HG02798 (cell line): ENCODE results near the gene PARD6G.

ENCODE experiments used
- ATAC-seq: cut with Tn5 transposase; IDR thresholded peaks from one replicate; pipeline ENCODE4 v1.9.1; 2021; ENCODE audit warnings: mild to moderate bottlenecking; ENCODE audit not compliant: unreplicated experiment, poor library complexity

PARD6G gene

DNA sequence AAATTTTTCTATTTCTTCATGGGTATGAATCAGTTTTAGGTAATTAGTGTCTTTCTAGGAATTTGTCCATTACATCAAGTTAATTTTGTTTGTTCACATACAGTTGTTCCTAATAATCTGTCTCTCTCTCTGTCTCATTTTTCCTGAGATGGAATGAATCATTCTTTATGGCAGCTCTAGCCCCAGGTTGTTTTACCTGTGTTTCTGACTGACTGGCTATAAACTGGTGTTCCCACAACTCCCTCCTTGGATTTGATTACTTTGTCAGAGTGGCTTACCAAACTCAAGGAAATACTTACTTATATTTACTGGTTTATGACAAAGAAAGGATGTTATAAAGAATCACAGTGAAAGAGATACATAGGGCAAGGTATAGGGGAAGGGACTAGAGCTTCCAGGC lies 123.2 kb downstream of the PARD6G start:
- no peak for ATAC-seq

DNA sequence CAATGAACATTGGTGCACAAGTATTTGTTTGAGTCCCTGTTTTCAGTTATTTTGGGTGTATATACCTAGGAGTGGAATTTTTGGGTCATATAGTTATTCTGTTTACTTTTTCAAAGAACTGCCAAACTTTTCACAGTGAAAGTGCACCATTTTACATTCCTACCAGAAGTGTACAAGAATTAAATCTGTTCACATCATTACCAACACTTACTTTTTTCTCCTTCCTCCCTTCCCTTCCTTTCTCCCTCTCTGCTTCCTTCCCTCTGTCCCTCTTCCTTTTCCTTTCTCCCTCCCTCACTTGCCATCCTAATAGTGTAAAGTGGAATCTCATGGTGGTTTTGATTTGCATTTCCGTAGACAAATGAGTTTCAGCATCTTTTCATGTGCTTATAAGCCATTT lies 126.4 kb downstream of the PARD6G start:
- ATAC-seq = no peak

DNA sequence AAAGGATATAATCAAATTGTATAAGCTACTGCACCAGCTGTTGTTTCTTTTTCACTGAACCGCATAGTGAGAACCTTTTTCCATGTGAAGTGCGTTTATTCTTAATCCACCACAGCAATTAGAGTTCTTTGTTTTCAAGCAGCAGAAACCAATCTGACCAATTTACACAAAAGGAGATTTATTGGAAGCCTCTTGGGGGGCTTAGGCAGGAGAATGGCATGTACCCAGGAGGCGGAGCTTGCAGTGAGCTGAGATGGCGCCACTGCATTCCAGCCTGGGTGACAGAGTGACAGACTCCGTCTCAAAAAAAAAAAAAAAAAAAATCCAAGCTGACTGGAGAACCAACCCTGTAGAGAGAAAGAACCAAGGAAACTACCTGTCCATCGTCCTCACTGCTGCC lies 128.2 kb downstream of the PARD6G start:
- no peak for ATAC-seq

GRCh38 chr18:80115035-80115434 lies 132.3 kb downstream of the PARD6G start:
- no peak for ATAC-seq

DNA sequence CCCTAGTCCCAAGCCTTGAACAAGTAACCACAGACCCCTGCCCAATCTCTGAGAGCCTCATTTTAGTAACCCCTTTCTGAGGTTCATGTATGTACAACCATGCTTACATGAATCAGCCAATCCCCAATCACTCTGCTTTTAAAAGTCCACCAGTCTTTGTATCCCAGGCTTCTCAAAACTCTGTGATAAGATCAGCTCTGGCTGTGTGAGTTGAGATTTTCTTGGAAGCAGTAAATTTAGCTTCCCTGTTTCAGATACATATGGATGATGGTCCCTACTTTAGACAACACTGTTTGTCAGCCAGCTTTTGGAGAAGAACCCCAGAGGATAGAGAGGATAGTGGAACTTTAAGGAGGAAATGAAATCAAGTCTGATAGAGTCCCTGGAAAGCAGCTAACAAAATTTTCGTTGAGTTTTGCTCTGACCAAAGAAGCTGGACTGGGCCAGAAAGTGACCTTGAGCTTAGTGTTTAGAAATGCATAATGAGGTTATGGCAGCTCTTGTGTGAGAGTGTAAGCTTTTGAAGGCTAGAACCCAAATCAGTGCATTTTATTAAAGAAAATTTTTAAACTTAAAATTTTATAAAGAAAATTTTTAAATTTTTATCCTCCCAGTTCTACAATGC lies 134.6 kb downstream of the PARD6G start:
- no peak for ATAC-seq

- ATAC-seq = peak; percentile 28
These were observed 137.6 kb downstream of the PARD6G start for GRCh38 chr18:80109676-80110078.

DNA sequence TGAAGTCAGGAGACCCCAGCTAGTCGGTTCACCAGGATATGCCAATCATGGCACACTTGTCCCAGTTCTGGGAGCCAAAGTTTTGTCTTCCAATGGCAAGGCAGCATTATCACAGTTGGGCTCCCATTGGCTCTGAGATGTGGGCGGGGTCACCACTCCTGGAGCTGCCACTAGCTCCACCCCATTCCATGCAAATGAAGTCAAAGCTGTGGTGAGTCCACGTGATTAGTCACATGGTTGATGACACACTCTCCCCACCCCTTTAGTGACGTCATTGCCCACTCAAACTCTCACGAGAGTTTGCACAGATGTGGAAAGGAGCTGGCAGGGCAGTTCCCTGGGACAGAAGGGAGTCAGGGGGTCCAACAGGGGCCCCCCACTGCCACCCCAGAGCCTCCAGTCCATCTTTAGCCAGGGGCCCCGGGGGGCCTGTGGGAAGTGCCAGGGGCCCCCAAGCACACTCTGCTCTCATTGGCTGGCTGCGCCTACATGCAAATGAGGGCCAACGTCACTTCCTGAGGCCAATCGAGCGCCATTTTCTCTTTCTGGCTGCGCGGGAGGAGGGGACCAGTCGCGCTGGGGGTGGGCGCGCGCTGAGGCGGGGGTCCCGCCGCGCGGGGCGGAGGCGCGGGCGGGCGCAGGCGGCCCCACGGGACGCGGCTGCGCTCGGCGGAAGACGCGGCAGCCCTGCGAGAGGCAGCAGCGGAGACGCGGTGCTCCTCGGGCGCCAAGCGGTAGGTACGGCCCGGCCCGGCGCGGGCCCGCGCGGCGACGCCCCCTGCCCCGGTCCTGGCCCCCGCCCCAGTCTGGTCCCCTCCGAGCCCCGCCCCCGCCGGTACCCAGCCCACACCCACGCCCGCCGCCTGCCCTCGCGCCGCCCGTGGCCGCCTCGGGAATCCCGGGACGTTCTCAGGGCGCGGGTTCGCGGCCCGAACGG lies 138.3 kb downstream of the PARD6G start, which contains the start of gene ADNP2:
Gene ADNP2 (plus strand): TSS at position 524 of the 937 bp plus-strand sequence. CDS start 8,281 bp downstream, outside the sequence.
- ATAC-seq = peak; percentile 73

- no peak for ATAC-seq
These were observed 139.2 kb downstream of the PARD6G start for GRCh38 chr18:80108121-80108536.

- no peak for ATAC-seq
These were observed 139.9 kb downstream of the PARD6G start for GRCh38 chr18:80107426-80107825.
